Fibroblast of lung (primary cell): ENCODE data around the gene FOXP2. TPM values are rescaled to one million over a fixed set of nuclear protein-coding genes. Genes with fewer than 3 reads are reported as not detected.

Experiments
- DNase-seq, 2 donors: peaks; one replicate each; pipeline versions ENCODE4 v3.0.0 to v3.0.0-alpha.2; 2010; ENCODE audit warnings: low read depth in 2 of 2
- H2AFZ ChIP-seq: 2 replicates; pipeline ENCODE4 v1.5.1; 2012; ENCODE audit warnings: low read length, control low read depth, inconsistent platforms
- H3K27ac ChIP-seq: 2 replicates; pipeline ENCODE4 v1.5.1; 2011; ENCODE audit warnings: low read length, control low read depth; ENCODE audit not compliant: insufficient read depth
- H3K27me3 ChIP-seq: 2 replicates; pipeline ENCODE4 v1.5.1; 2011; ENCODE audit warnings: mild to moderate bottlenecking, low read length; ENCODE audit not compliant: control insufficient read depth, insufficient read depth
- H3K36me3 ChIP-seq: 2 replicates; pipeline ENCODE4 v1.5.1; 2011; ENCODE audit warnings: low read length; ENCODE audit not compliant: control insufficient read depth, insufficient read depth
- H3K4me1 ChIP-seq: 2 replicates; pipeline ENCODE4 v1.5.1; 2011; ENCODE audit warnings: low read length; ENCODE audit not compliant: control insufficient read depth, insufficient read depth; ENCODE audit errors: extremely low read depth
- H3K4me2 ChIP-seq: 2 replicates; pipeline ENCODE4 v1.5.1; 2011; ENCODE audit warnings: low read length, control low read depth; ENCODE audit not compliant: insufficient read depth; ENCODE audit errors: extremely low read depth
- H3K4me3 ChIP-seq, 4 experiments: fragments of 200-600 bp in 1 of 4; sonication (generic) in 1 of 4; replicated peaks in 1 of 4; 2 replicates each; pipeline ENCODE4 v1.5.1; 2011 to 2016; ENCODE audit warnings: low read length in 4 of 4, low read depth in 3 of 4, mild to moderate bottlenecking in 3 of 4, control low read depth in 2 of 4, inconsistent platforms in 1 of 4, mixed read lengths in 1 of 4; ENCODE audit not compliant: insufficient read depth in 1 of 4; ENCODE audit errors: control extremely low read depth in 1 of 4
- H3K79me2 ChIP-seq: 2 replicates; pipeline ENCODE4 v1.5.1; 2012; ENCODE audit warnings: mild to moderate bottlenecking, low read length, inconsistent platforms; ENCODE audit not compliant: control insufficient read depth, insufficient read depth
- H3K9ac ChIP-seq: 2 replicates; pipeline ENCODE4 v1.5.1; 2011; ENCODE audit warnings: mild to moderate bottlenecking, low read length, control low read depth; ENCODE audit not compliant: insufficient read depth
- H3K9me3 ChIP-seq: 2 replicates; pipeline ENCODE4 v1.5.1; 2012; ENCODE audit warnings: low read depth, low read length; ENCODE audit not compliant: control insufficient read depth, insufficient read depth
- H4K20me1 ChIP-seq: 2 replicates; pipeline ENCODE4 v1.5.1; 2011; ENCODE audit warnings: low read length; ENCODE audit not compliant: control insufficient read depth, insufficient read depth; ENCODE audit errors: extremely low read depth
- EZH2 ChIP-seq: IDR thresholded peaks from 2 replicates; pipeline ENCODE4 v1.5.1; 2012; ENCODE audit warnings: low read length, control low read depth, mild to moderate bottlenecking; ENCODE audit errors: missing control alignments
- polyA plus RNA-seq, 2 donors: library from polyadenylated mRNA; depleted of rRNA in 1 of 2; stranded (reverse) in 1 of 2; unstranded in 1 of 2; fragments of >200 nt; gene quantifications; 2 replicates each; pipeline ENCODE4 v1.2.1, GENCODE V29; 2011 to 2012; ENCODE audit warnings: missing spikeins in 1 of 2
- total RNA-seq: library from RNA; depleted of rRNA; stranded (reverse); fragments of >200 nt; gene quantifications from 2 replicates; pipeline ENCODE4 v1.2.1, GENCODE V29; 2014
- TF ChIP-seq, protein P1 (sequence below), 2 donors: IDR thresholded peaks in 1 of 2; conservative IDR thresholded peaks in 1 of 2; 1 replicate in 1 of 2; 2 replicates in 1 of 2; pipeline ENCODE4 v1.5.1; 2011 to 2012; ENCODE audit warnings: low read length in 2 of 2, control low read depth in 1 of 2, inconsistent platforms in 1 of 2, low read depth in 1 of 2, mild to moderate bottlenecking in 1 of 2

FOXP2 gene
- total and polyA plus RNA-seq, 2 donors (not counting 1 experiment from before 2014, with no cell fraction given), result 2.8 to 8.4 TPM

DNA sequence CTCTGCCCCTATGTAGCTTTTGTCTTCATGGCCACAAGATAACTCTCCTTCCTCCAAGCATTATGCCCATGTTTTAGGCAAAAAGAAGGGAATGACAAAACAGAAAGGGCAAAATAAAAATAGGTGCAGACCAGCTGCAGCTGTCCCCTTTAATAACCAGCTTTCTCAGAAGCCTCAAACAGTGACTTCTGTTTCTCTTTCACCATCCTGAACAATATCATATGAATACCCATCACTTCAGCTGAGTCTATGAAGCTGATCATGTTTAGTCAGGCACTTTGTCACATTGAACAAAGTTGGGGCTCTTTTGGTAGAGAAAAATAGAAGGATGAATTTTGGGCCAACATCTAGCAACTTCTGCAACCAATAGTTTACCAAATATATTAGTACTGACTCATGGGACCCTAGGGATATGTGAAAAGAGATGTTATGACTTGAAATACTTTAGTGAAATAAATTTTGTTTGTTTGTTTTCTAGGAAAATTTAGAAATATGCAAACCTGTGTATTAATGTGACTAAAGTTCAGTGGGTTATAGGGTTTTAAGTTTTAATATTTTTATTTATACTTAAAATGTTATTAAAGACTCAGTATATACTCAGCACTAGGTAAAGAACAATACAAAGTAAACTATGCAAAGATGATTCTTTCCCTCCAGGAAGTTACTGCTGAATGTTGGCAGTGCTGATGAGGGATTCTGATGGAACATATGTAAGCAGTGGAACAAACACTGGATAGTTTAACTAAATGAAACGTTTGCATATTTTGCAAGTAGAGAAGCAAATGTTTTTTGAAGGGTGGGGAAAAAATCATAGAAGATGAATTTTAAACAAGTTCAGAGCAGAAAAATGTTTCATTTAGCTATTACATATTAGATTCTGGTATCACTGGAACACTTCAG is 133.7 kb downstream of the FOXP2 start:
- H3K4me3 ChIP-seq, result no peak overlapping the region
- no peaks in the 10 kb centered on the region for H3K27me3 ChIP-seq
- no peak overlapping the region for H3K4me2 ChIP-seq
- TF ChIP-seq, protein P1, sequence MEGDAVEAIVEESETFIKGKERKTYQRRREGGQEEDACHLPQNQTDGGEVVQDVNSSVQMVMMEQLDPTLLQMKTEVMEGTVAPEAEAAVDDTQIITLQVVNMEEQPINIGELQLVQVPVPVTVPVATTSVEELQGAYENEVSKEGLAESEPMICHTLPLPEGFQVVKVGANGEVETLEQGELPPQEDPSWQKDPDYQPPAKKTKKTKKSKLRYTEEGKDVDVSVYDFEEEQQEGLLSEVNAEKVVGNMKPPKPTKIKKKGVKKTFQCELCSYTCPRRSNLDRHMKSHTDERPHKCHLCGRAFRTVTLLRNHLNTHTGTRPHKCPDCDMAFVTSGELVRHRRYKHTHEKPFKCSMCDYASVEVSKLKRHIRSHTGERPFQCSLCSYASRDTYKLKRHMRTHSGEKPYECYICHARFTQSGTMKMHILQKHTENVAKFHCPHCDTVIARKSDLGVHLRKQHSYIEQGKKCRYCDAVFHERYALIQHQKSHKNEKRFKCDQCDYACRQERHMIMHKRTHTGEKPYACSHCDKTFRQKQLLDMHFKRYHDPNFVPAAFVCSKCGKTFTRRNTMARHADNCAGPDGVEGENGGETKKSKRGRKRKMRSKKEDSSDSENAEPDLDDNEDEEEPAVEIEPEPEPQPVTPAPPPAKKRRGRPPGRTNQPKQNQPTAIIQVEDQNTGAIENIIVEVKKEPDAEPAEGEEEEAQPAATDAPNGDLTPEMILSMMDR (conservative IDR thresholded peaks at IDR 0.05 in 1 of 2, IDR thresholded peaks at IDR 0.05 in 1 of 2; ENCODE audit: low read depth in 1 of 2, low read length in 2 of 2), result no peak
- TF ChIP-seq EZH2, result no peak
- no peak overlapping the region for H2AFZ ChIP-seq
- H3K4me1 ChIP-seq, result no peaks in the 10 kb centered on the region
- H3K79me2 ChIP-seq, result no peaks in the 10 kb centered on the region
- no peak overlapping the region for H3K9ac ChIP-seq
- H3K9me3 ChIP-seq, result no peaks in the 10 kb centered on the region
- H4K20me1 ChIP-seq, result no peaks in the 10 kb centered on the region
- peak in 1 of 2 donors; percentile 6 for DNase-seq
- no peak overlapping the region for H3K27ac ChIP-seq
- H3K36me3 ChIP-seq, result no peaks in the 10 kb centered on the region

DNA sequence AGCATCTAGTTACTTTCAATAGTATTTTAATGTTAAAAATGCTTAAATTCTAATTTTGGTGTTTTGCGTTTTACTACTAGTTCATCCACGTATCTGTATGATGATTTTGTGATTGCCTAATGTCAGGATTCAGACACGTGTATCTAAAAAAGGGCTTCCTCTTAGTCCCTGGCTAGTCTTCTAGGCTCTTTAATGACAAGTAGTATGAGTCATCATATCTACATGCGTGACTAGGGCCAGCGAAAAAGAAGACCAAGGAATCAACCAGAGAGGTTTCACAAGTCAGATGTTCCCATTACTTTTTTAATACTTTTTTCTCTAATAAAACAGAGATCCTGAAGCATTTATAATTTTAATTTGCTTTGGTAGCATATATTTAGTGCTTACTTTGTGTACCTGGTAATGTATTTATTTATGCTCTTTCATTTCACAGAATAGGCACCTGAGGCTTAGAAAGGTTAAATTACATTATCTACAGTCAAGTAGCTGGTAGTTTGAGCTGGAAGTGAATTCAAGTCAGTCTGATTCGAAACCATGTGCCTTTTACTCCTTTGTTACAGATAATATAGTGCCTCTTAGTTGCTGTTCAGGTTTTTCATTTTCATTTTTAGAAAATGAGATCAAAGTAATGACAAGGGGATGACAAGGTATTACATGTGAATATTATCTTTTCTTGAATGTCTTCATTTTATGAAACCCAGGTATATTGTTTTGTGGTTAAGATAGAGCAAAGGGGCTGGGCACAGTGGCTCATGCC is 140.3 kb downstream of the FOXP2 start:
- H3K4me2 ChIP-seq, result no peak overlapping the region
- H2AFZ ChIP-seq, result no peak overlapping the region
- TF ChIP-seq EZH2, result no peak
- TF ChIP-seq, protein P1 (conservative IDR thresholded peaks at IDR 0.05 in 1 of 2, IDR thresholded peaks at IDR 0.05 in 1 of 2; ENCODE audit: low read depth in 1 of 2, low read length in 2 of 2), result no peak
- H3K36me3 ChIP-seq, result no peaks in the 10 kb centered on the region
- H3K27ac ChIP-seq, result no peak overlapping the region
- no peaks in the 10 kb centered on the region for H4K20me1 ChIP-seq
- H3K79me2 ChIP-seq, result no peaks in the 10 kb centered on the region
- H3K9me3 ChIP-seq, result no peaks in the 10 kb centered on the region
- H3K27me3 ChIP-seq, result no peaks in the 10 kb centered on the region
- H3K4me3 ChIP-seq, result no peak overlapping the region
- no peaks in the 10 kb centered on the region for H3K4me1 ChIP-seq
- no peak overlapping the region for H3K9ac ChIP-seq
- DNase-seq, result peak; percentile 40 to 66

DNA sequence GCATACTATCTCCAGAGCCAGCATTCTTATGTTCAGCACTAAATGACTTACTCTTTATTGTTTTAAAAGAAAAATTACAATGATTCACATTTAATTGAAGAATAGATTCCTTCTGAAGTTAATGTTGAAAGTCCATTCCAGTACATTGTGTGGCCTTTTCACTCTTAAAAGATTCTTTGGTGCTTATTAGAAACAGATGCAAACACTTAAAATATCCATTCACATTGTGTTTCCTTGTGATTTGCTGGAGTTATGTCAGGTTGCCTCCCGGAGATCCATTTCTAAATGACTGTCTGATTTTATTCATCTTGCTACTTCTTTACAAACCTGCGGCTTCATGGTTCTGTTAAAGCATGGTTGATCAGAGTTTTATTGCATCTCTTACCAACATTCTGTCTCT is 152.8 kb downstream of the FOXP2 start:
- Histone ChIP-seq H2AFZ (no peak overlapping the region), H3K79me2 (no peaks in the 10 kb centered on the region), H3K9ac (no peak overlapping the region), H3K9me3 (no peaks in the 10 kb centered on the region), H3K4me3 (no peak overlapping the region), H3K36me3 (no peaks in the 10 kb centered on the region), H3K27ac (no peak overlapping the region), H3K4me1 (no peaks in the 10 kb centered on the region), H3K4me2 (no peak overlapping the region), H3K27me3 (no peaks in the 10 kb centered on the region), H4K20me1 (no peaks in the 10 kb centered on the region)
- no peak for DNase-seq
- no peak for TF ChIP-seq EZH2
- TF ChIP-seq, protein P1 (conservative IDR thresholded peaks at IDR 0.05 in 1 of 2, IDR thresholded peaks at IDR 0.05 in 1 of 2; ENCODE audit: low read depth in 1 of 2, low read length in 2 of 2), result no peak
